Mammary epithelial cell (primary cell): Measurements from ENCODE around the gene HOXC6.
A peak's percentile ranks its signal among the peaks of the same experiment; 100 is the strongest.

Experiments used
- CTCF ChIP-seq, 2 donors: IDR thresholded peaks in 1 of 2; conservative IDR thresholded peaks in 1 of 2; 2 replicates each; pipeline ENCODE4 v1.5.1; 2011 to 2012; ENCODE audit warnings: inconsistent platforms in 2 of 2, low read length in 2 of 2, mild to moderate bottlenecking in 2 of 2, control low read depth in 1 of 2, low read depth in 1 of 2; ENCODE audit not compliant: insufficient read depth in 1 of 2; ENCODE audit errors: extremely low read depth in 1 of 2
- EZH2 ChIP-seq: IDR thresholded peaks from 2 replicates; pipeline ENCODE4 v1.6.1; 2012; ENCODE audit warnings: low read length, inconsistent platforms, borderline replicate concordance

DNA sequence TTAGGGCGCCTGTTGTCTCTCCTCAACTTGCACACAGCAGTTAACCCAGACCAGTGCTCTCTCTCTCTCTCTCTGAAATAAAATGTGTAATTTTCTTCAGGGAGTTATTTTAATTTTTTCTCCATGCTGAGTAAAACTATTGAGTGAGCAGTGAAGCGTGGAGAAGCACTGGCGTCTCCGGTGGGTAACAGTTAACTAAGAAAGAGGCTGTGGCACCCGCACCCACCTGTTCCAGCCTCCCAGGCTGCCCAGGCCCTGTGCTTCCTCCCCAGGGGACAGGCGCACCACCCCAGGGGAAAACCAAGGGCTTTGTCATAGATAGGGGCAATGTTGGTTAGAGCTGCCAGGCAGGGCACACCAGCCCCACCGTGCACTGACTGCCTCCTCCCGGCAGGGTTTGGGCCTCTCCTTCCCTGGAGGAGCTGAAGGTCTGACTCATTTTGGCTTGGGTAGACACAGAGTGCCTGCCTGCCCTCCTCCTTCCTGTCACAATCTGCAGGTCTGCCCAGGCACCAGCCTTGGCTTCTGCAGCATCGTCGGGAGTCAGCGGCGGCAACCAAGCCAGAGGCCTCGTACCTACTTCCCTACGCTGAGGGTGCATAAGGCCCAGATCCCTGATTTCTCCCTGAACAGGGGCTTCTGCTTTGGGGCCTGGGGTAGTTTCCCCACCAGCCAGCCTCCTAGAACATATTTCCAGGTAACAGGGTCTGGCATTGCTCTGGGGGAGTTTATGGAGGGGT is 8.6 kb downstream of the HOXC6 start:
- TF ChIP-seq CTCF (conservative IDR thresholded peaks at IDR 0.05 in 1 of 2, IDR thresholded peaks at IDR 0.05 in 1 of 2; ENCODE audit: extremely low read depth in 1 of 2, insufficient read depth in 1 of 2, low read depth in 1 of 2, low read length in 2 of 2) (peak; percentile 34 to 59), EZH2 (no peak)
